A549 (cell line): ENCODE results near the gene MAP7D1.
A peak's percentile ranks its signal among the peaks of the same experiment; 100 is the strongest.

Experiments
- CHD4 ChIP-seq: fragments of 200-600 bp; sonication (generic); IDR thresholded peaks from 2 replicates; pipeline ENCODE4 v1.6.1; 2016; ENCODE audit warnings: antibody characterized with exemption, mild to moderate bottlenecking, borderline replicate concordance
- EP300 ChIP-seq, 2 experiments: fragments of >200 bp; sonication (Bioruptor Twin); formaldehyde crosslinking; IDR thresholded peaks; 2 replicates in 1 of 2; 3 replicates in 1 of 2; pipeline ENCODE4 v1.6.1; 2016 to 2017
- GATA3 ChIP-seq: IDR thresholded peaks from 2 replicates; pipeline ENCODE4 v1.6.1; 2012; ENCODE audit warnings: borderline replicate concordance
- MAX ChIP-seq: IDR thresholded peaks from 2 replicates; pipeline ENCODE4 v1.6.1; 2012
- POLR2A ChIP-seq: IDR thresholded peaks from 2 replicates; pipeline ENCODE4 v1.6.1; 2012; ENCODE audit warnings: mild to moderate bottlenecking, low read length
- RAD21 ChIP-seq, 2 experiments: fragments of >200 bp in 1 of 2; sonication (Bioruptor Twin) in 1 of 2; formaldehyde crosslinking in 1 of 2; IDR thresholded peaks in 1 of 2; conservative IDR thresholded peaks in 1 of 2; 2 replicates in 1 of 2; 3 replicates in 1 of 2; pipeline ENCODE4 v1.6.1; 2012 to 2018; ENCODE audit warnings: inconsistent platforms in 1 of 2
- TP53 ChIP-seq: fragments of 250-450 bp; sonication (Bioruptor Pico); IDR thresholded peaks from 2 replicates; pipeline ENCODE4 v1.5.0; 2021; ENCODE audit warnings: mild to moderate bottlenecking, moderate library complexity
- USF2 ChIP-seq: fragments of 450-650 bp; IDR thresholded peaks from 2 replicates; pipeline ENCODE4 v1.6.1; 2014; ENCODE audit warnings: antibody characterized with exemption
- ZFP36 ChIP-seq: fragments of 450-650 bp; IDR thresholded peaks from 2 replicates; pipeline ENCODE4 v1.6.1; 2014; ENCODE audit warnings: borderline replicate concordance; ENCODE audit not compliant: partially characterized antibody
- TF ChIP-seq, protein P1 (sequence below): fragments of >200 bp; sonication (Bioruptor Twin); formaldehyde crosslinking; IDR thresholded peaks from 3 replicates; pipeline ENCODE4 v1.5.1; 2016
- TF ChIP-seq, protein P2 (sequence below): fragments of >200 bp; sonication (Bioruptor Twin); formaldehyde crosslinking; IDR thresholded peaks from 2 replicates; pipeline ENCODE4 v1.6.1; 2016
- TF ChIP-seq, protein P3 (sequence below): IDR thresholded peaks from 2 replicates; pipeline ENCODE4 v1.6.1; 2012

DNA sequence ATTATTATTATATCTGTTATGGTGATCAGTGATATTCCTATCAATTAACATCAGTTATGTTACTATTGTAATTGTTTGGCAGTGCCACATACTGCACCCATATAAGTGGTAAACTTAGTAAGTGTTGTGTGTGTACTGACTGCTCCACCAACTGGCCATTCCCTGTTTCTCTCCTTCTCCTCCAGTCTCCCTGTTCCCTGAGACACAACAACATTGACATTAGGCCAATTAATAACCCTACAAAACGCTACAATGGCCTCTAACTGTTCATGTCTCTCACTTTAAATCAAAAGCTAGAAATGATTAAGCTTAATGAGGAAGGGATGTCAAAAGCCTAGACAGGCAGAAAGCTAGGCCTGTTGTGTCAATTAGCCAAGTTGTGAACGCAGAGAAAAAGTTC lies 61.7 kb downstream of the MAP7D1 start:
- TF ChIP-seq, protein P1, sequence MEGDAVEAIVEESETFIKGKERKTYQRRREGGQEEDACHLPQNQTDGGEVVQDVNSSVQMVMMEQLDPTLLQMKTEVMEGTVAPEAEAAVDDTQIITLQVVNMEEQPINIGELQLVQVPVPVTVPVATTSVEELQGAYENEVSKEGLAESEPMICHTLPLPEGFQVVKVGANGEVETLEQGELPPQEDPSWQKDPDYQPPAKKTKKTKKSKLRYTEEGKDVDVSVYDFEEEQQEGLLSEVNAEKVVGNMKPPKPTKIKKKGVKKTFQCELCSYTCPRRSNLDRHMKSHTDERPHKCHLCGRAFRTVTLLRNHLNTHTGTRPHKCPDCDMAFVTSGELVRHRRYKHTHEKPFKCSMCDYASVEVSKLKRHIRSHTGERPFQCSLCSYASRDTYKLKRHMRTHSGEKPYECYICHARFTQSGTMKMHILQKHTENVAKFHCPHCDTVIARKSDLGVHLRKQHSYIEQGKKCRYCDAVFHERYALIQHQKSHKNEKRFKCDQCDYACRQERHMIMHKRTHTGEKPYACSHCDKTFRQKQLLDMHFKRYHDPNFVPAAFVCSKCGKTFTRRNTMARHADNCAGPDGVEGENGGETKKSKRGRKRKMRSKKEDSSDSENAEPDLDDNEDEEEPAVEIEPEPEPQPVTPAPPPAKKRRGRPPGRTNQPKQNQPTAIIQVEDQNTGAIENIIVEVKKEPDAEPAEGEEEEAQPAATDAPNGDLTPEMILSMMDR, result peak; percentile 42; the same call in 2 of the 3 replicates
- no peak for TF ChIP-seq MAX
- no peak for TF ChIP-seq POLR2A
- no peak for TF ChIP-seq TP53
- TF ChIP-seq, protein P2, sequence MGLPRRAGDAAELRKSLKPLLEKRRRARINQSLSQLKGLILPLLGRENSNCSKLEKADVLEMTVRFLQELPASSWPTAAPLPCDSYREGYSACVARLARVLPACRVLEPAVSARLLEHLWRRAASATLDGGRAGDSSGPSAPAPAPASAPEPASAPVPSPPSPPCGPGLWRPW, result no peak
- no peak for TF ChIP-seq GATA3
- no peak for TF ChIP-seq EP300 (IDR thresholded peaks at IDR 0.05)
- TF ChIP-seq, protein P3, sequence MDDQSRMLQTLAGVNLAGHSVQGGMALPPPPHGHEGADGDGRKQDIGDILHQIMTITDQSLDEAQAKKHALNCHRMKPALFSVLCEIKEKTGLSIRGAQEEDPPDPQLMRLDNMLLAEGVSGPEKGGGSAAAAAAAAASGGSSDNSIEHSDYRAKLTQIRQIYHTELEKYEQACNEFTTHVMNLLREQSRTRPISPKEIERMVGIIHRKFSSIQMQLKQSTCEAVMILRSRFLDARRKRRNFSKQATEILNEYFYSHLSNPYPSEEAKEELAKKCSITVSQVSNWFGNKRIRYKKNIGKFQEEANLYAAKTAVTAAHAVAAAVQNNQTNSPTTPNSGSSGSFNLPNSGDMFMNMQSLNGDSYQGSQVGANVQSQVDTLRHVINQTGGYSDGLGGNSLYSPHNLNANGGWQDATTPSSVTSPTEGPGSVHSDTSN, result no peak
- TF ChIP-seq RAD21 (conservative IDR thresholded peaks at IDR 0.05 in 1 of 2, IDR thresholded peaks at IDR 0.05 in 1 of 2), result peak; percentile 57 to 66
- TF ChIP-seq USF2, result no peak
- TF ChIP-seq CHD4, result no peak
- no peak for TF ChIP-seq ZFP36
